Measurements from ENCODE around the gene CACNG4.
"Not testable (repeated sequence)": the region's sequence is repeated elsewhere in the genome, so short reads cannot be mapped to it uniquely, and the experiment has no call there.

The CACNG4 gene

DNA sequence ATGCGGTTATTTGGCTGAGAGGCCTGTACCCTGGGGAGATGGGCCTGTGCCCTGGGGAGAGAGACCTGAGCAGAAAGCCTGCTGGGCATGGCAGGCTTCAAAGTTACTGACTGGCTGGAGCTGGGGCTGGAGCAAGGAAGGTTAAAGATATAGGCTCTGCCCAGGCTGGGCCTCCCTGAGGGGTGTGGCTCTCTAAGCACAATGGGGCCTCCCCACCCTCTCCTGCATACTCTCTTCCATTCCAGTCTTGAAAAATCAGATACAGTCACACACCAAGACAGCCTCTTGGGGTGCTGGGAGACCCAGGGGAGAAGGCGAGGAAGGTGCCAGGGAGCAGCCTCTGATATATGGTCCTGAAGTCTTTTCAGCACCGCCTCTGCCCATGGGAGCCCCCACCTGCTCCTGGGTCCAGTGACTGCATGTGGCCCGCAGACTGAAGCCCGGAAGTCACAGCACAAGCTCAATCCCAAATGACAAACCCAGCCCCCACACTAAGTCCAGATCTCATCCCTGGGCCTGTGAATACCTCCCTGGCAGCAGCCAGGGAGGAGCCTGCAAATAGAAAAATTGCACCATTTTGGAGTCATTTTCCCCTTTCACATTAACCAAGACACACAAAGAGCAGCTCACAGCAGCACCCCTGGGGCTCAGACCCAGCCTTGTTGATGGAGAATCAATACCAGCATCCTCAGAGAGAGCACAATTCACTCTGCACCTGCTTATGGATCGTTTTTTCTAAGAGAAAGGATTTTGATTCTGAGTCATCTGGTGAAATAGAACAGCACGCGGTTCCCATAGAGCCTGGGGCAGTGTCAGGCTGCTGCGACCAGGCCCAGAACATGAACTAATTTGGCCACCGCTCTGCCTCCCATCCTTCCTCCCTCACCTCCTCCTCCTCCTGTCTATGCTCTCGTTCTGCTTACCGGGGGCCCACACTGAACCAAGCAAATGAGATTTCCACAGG, 54.2 kb downstream of the CACNG4 start:
- no peak for DNase-seq

DNA sequence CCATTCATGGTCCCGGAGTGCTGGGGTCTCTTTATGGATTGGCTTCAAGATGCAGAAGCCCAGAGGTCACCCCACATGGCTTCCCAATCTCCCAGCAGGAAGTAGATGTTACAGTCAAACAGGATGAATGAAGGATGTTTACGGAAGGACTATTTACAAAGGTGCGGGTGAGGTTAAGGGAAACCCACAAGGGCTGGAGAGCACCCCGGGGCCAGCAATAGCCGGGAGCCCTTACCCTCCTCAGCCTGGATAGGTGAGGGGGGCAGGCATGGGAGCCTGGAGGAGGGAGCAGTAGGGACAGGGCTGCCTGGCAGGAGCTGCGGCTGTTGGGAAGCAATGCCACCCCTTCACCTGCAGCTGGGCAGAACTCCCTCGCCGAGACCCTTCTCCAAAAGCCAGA, 55.3 kb downstream of the CACNG4 start:
- no peak for DNase-seq

DNA sequence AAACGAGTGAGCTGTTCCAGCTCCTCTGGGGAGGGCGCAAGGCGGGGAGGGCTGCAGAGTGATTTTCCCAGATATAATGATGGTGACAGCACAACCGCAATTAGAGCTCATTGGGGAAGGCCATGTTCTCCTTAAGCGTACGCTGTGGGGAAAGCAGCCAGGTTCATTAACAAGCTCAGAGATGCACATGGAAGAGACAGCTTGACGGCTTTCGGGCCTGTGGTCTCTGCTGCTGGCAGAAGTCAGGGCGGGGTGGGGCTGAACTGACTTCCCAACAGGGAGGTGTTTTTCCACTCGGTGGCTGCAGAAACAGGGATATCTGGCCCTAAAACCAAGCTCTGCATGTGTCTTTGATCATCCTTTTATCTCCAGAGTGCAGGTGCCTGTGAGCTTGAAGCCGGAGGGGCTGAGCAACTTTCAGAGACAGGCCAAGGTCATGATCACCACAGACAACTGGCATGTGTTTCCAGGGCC, 55.8 kb downstream of the CACNG4 start:
- DNase-seq: no peak

DNA sequence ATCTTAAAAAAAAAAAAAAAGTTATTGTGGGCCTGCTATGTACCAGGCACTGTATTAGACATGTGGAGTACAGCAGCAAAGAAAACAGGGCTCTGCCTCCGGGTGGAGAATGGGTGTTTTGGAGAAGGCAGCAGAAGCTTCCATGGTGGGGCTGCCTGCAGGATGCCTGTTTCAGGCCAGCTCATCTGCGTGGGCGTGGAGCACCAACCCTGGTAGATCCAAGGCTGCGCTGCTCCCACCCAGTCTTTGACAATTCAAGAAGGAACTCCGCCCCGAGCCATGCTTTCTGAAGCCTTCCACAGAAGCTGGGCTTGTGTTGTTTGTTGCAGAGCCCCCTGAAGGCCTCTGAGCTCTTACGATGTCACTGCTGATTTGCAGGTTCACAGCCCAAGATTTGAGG, 56.7 kb downstream of the CACNG4 start:
- DNase-seq: no peak

DNA sequence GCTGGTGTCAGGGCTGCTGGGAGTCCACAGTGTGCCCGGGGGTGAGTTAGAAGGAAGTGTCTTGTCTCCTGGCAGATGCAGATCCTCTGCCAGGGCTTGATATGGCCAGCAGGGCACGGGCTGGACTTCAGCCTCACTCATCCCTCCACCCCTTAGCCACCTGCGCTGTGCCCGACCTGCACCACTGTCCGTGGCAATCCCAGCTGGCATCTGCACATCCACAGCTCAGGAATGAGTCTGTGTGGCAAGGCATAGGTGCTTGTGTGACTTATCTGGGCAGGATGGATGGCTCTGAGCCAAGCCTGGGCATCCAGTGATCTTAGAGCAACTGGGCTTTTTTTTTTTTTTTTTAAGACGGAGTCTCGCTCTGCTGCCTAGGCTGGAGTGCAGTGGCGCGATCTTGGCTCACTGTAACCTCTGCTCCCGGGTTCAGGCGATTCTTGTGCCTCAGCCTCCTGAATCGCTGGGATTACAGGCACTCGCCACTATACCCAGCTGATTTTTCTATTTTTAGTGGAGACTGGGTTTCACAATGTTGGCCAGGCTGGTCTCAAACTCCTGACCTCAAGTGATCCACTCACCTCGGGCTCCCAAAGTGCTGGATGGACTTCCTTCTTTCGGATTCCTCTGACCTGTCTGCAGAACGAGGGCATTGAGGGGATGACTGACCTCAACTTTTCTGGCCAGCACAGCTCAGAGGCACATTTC, 57.4 kb downstream of the CACNG4 start:
- no peak for DNase-seq

DNA sequence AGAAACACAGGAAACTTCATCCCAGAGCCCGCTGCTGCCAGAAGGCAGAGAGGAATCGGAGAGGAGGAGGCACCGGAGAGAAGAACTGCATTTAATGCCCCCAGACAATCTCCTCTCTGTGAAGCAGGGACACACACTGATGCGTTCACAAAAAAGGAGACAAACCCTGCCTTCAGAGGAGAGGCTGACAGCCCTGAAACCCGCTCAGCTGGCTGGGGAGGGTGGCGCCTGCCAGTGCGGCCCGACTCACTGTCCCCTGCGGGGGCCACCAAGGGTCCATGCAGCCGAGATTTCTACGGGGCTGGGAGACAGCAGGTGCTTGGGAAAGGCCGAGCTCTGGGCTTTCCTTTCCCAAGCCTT, 57.9 kb downstream of the CACNG4 start:
- no peak for DNase-seq

DNA sequence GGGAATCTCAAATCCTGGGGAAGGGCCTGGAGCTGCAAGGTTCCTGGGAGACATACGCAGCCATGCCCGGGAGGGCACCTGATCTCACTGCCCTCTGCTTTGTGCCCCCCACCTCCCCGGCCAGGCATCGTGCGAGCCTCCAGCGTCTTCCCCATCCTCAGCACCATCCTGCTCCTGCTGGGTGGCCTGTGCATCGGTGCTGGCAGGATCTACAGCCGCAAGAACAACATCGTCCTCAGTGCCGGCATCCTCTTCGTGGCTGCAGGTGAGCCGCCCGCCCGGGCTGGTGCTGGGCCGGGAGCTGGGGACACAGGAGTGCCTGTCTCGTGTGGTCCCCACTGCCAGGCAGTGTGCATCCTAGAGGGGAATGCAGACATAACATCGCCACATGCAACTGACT, 60.2 kb downstream of the CACNG4 start:
- DNase-seq: no peak

DNA sequence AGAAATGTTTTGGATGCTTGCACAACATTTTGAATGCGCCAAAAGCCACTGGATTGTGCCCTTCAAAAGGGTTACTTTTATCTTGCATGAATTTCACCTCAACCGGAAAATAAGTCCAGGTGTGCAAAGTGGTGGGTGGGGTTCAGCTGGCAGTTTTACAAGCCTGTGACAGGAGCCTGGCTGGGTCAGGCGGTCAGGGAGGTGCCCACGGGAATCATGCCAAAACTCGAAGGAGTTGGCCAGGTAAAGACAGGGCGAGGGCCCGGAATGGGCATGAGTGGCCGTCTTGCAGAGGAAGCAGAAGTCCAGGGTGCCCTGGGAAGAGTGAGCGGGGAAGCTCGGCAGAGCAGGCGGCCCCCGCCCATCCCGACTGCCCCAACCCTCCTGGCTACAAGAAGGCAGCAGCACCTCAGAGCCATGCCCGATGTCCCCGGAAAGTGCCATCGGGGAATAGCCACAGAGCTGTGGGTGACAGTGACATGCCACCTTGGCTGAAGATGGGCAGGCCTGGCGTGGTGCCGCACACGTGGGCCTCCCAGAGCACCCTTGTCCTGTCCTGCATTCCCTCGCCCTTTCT, 60.8 kb downstream of the CACNG4 start:
- no peak for DNase-seq

DNA sequence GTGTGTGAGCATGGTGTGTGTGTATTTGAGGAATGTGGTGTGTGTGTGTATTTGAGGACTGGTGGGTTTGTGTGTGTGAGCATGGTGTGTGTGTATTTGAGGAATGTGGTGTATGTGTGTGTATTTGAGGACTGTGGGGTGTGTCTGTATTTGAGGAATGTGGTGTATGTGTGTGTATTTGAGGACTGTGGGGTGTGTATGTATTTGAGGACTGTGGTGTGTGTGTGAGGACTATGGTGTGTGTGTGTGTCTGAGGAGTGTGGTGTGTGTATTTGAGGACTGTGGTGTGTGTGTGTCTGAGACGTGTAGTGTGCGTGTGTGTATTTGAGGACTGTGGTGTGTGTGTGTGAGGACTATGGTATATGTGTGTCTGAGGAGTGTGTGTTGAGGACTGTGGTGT, 61.8 kb downstream of the CACNG4 start:
- DNase-seq: no peak

DNA sequence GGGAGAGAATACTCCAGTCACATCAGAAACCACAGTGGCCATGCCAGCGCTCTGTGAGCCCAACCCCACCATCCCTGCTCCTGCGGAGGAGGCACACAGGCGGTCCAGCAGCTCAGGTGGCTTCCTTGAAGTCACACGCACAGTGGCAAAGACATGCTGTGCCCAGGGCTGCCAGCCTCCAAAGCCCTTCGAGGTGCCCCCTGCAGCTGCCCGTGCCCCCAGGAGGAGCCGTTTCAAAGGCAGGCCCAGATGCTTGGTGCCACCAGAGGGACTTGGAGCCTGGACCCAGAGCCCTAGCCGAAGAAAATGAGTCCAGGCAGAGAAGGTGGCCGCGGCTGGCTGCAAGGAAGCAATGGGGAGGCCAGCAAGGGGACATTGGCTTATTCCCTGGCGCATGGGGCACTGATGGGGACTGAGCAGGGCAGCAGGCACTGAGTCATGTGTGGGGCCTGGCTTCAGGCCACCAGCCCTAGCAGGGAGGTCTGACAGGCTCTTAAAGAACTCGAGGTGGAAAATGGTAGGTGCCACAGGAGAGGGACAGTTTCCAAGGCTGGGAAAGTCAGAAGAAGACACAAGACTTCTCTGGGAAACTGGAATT, 62.6 kb downstream of the CACNG4 start:
- DNase-seq: no peak

DNA sequence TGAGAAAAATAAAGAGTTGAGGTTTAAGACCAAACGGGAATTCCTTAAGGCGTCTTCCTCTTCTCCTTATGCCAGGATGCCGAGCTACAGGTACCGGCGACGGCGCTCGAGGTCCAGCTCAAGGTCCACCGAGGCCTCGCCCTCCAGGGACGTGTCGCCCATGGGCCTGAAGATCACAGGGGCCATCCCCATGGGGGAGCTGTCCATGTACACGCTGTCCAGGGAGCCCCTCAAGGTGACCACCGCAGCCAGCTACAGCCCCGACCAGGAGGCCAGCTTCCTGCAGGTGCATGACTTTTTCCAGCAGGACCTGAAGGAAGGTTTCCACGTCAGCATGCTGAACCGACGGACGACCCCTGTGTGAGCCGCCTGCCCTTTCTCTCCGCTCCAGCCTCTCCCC, 66.1 kb downstream of the CACNG4 start:
- no peak for DNase-seq

DNA sequence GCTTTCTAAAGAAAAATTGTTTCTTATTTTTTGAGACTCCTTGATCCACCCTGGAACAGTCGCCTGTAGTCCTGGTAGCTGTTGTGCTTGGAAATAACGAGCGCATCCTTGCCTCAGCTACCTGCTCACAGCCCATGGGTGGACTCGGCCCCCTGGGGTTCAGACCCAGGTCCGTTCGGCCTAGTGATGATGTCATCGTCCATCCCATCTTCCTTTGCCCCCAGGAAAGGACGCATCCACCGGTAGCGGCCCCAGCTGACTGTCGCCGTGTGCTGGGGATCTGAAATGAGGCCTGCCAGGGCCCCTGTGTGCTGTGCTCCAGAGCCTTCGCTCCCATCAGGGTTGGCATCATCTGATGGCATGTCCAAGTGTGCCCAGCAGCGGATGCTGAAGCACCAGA, 67.9 kb downstream of the CACNG4 start:
- no peak for DNase-seq

DNA sequence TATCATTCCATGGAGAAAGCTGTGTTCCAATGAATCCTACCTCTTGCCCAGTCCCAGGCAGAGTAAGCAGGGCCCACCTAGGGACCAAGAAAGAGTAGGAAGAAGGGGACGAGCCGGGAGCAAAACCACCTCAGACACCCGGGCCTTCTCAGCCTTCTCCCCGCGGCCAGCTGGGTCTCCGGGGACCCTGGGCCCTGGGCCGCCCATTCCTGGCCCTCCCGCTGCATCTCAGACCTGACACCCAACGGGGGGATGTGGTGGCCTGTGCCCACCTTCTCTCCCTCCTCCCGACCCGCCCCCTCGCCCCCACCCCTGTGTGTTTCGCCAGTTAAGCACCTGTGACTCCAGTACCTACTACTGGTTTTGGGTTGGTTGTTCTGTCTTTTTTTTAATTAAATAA, 68.5 kb downstream of the CACNG4 start:
- no peak for DNase-seq

DNA sequence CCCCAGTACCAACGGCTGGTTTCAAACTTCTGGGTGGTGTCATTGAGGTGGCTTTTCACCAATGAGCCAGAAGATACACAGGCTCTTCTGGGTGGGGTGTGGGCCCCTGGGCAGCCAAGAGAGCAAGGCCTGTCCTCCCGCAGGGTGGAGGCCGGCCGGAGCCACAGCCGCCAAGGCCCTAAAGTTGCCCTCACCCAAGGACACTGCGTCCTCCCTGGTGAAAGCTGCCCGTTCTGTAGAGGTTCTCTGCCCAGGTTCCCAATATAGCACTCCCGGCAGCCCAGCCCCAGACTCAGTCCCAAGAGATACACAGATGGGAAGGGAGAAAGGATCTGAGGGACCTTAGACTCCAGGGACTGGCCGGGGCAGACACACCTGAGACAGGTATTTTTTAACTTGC, 69.1 kb downstream of the CACNG4 start:
- DNase-seq: no peak

DNA sequence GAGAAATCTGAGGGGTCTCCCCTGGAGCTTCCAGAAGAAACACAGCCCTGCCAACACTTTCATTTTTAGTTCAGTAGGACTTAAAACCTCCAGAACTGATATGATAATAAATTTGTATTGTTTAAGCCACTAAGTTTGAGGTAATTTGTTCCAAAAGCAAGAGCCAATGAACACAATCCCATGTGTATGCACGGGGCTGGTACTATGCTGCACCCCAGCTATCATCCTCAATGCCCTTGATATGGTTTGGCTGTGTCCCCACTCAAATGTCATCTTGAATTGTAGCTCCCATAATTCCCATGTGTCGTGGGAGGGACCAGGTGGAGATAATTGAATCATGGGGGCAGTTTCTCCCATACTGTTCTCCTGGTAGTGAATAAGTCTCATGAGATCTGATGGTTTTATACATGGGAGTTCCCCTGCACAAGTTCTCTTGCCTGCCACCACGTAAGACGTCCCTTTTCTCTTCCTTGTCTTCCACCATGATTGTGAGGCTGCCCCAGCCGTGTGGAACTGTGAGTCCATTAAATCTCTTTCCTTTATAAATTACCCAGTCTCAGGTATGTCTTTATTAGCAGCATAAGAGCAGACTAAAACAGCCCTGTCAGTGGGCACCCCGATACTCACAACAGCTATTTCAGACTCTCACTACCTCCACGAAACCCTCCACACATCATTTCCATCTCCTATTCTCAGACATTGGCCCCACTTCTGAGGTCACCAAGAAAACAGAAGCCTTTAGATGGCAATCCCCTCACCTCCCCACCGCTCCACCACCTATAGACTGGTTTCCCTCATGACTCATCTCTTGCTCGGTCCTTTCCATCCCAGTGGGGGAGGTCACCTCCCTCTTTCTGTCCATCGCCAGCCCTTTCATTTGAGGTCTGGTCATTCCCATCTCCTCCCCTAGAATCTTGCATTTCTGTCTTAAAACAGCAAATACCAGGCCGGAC, 70.9 kb downstream of the CACNG4 start:
- no peak for DNase-seq

DNA sequence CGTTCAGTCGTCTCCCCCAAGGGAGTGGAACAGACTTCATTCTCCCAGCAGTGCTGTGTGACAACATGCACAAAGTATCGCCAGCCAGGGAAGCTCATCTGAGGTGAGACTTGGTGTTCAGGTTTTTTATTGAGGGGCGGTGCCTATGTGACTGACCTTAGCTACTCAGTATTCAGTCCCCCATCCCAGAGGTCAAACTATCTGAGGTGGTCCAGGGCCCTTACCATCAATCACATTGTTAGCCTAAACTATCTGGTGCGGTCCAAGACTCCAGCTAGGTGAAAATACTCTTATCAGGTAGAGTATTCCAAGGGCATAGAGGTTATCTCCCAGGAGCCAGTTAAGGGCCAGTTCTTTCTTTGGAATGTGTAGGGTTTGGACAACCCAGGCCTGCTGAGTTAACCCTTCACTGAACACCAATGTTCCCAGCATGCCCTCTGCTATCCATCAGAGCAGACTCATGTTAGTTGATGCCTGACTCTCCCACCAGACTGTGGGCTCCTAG, 74.4 kb downstream of the CACNG4 start:
- no peak for DNase-seq

DNA sequence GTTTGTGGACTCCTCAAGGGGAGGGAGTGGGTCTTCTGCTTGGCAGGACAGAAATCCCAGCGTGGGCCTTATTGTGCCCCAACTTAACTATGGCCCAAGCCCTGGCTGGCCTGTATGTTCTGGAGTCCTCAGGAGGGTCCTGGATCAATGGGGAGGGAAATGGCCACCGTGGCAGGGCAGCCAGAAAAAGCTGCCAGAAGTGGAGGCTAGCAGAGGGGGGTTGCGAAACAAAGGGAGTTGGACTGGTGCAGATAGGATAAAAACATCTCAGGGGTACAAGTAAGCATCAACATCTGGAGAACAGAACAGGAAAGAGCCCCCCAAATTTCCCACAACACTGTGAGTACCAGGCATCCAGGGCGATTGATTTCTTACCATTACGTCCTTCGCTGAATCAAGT, 76.1 kb downstream of the CACNG4 start:
- DNase-seq: no peak

DNA sequence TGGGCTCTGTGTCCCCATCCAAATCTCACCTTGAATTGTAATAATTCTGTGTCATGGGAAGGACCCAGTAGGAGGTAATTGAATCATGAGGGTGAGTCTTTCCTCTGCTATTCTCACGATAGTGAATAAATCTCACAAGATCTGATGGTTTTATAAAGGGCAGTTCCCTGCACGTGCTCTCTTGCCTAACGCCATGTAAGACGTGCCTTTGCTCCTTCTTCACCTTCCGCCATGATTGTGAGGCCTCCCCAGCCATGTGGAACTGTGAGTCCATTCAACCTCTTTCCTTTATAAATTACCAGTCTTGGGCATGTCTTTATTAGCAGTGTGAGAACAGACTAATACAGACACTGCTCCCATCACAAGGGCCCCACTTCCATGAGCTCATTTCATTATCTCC, 76.6 kb downstream of the CACNG4 start:
- DNase-seq: not testable (repeated sequence)

DNA sequence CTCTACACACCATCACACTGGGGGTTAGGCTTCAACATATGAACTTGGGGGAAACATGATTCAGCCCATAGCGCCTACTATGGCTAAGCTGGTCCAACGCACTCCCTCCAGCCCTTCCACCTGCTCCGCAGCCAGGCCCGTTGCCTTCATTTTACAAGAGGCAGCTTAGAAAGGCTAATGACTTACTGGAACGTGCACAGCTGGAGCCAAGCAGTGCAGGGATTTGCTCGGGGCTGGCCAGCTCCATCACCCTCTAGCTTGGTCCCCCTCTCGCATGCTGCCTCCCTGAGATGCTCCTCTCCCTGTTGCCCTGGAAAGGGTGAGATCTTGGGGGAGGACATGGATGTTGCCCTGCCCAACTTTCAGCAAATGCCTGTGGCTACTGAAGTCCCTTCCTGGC, 77.0 kb downstream of the CACNG4 start:
- DNase-seq: no peak

DNA sequence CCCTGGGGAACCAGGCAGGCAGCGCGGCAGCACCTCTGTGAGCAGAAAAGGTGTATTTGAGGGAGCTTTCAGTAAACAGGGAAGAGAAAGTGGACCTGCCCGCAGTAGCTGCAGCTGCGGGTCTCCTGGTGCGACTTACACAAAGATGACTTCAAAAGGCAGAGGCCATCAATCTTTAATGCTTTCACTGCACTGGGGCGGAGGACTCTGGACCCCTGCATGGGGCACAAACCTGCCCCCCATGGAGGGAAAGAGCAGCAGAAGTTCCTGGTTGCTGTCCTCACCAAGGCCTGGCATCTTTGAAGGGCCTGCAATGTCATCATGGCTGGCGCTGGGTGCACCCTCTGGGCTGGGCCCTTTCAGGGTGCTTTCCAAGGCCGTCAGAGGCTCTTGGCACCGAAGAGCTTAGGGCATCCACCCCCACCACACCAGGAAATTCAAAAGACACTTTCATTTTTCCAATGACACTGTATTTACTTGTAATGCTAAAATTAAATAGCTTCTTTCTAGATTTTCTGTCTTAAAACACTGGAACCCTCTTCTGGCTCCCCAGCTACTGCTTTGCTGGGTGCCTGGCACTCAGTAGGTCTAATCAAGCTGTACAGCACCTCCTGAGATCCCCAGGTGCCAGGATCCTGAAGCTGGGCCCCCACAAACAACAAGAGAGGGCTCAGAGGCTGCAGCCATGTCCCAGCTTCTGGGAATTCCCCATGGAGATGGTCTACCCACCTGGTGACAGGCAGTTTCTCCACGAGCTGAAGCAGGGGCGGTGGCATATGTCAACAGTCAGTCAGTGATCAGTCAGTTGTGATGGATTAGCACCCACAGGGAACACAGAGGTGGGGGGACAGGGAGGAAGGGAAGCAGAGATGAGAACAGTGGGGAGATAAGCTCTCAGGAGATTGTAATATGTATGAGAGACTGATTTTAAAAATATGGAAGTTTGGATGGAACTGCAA, 77.7 kb downstream of the CACNG4 start:
- no peak for DNase-seq

DNA sequence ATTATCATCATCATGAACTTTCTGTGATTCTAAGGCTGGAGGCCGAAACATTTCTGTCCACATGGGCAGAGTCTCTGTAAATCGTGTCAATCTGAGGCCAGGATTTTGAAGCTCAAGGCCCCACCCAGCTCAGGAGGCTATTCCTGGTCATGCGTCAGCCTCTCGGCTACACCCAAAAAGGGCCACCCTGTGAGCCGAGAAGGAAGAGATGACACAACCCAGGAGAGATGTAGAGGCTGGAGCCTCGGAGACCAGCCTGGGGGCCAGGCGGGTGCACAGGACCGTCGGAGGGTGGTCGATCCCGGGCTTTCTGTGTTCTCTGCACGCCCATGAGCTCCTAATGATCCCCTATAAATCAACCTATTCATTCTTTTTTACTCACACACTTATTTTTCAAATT, 78.8 kb downstream of the CACNG4 start:
- DNase-seq: no peak
